Upper lobe of right lung (tissue), 1 donor: ENCODE results near the gene SND1. TPM values are rescaled to one million over a fixed set of nuclear protein-coding genes. Genes with fewer than 3 reads are reported as not detected.

Experiments
- ATAC-seq: fragments of 200-7000 bp; cut with Tn5 transposase; one replicate; pipeline ENCODE4 v1.9.1; 2020; ENCODE audit warnings: mild to moderate bottlenecking, moderate library complexity
- DNase-seq: peaks from one replicate; pipeline ENCODE4 v3.0.0-alpha.2; 2020
- H3K27ac ChIP-seq: fragments of 200-600 bp; one replicate; pipeline ENCODE4 v1.8.0; 2022
- H3K27me3 ChIP-seq: fragments of 200-600 bp; one replicate; pipeline ENCODE4 v1.8.0; 2022; ENCODE audit warnings: mild to moderate bottlenecking
- H3K36me3 ChIP-seq: fragments of 200-600 bp; one replicate; pipeline ENCODE4 v1.8.0; 2022
- H3K4me1 ChIP-seq: fragments of 200-600 bp; one replicate; pipeline ENCODE4 v1.8.0; 2022
- H3K4me3 ChIP-seq: fragments of 200-600 bp; one replicate; pipeline ENCODE4 v1.8.0; 2022; ENCODE audit warnings: mild to moderate bottlenecking
- H3K9me3 ChIP-seq: fragments of 200-600 bp; one replicate; pipeline ENCODE4 v1.8.0; 2022
- CTCF ChIP-seq: fragments of 200-600 bp; IDR thresholded peaks from one replicate; pipeline ENCODE4 v1.8.0; 2022; ENCODE audit warnings: antibody characterized with exemption
- intact Hi-C: fragments of 100-400 bp; cut with DNase I; formaldehyde crosslinking; loops from one replicate; pipeline ENCODE4 v1.11.0; 2022
- total RNA-seq: library from RNA; stranded (reverse); fragmentation: NEBNext Ultra II Directional; extraction: Animal tissue kit (Norgen Biotek cat#: 25700); gene quantifications from one replicate; pipeline ENCODE4 v1.2.1, GENCODE V29; 2021
- donor health status: DM: no; HTN: yes; CAD: no; lungs with severe emphysema.

SND1 gene
- total RNA-seq, 1 donor from 2014 or later, result 150 TPM

- no peaks in the 10 kb centered on the region for H3K27me3 ChIP-seq
- no peak overlapping the region for H3K4me3 ChIP-seq
- no peak for DNase-seq
Observed at GRCh38 chr7:127949769-127950222, 297.8 kb downstream of the SND1 start.

GRCh38 chr7:127950233-127950935 lies 298.4 kb downstream of the SND1 start:
- H3K36me3 ChIP-seq, result no peaks in the 10 kb centered on the region
- H3K27ac ChIP-seq, result no peak overlapping the region
- H3K4me3 ChIP-seq, result no peak overlapping the region
- TF ChIP-seq CTCF, result no peak
- DNase-seq (no peak), ATAC-seq (no peak)
- no peaks in the 10 kb centered on the region for H3K9me3 ChIP-seq
- intact Hi-C loops, result no loop called here
- no peaks in the 10 kb centered on the region for H3K27me3 ChIP-seq
- H3K4me1 ChIP-seq, result peaks cover 22% of the 10 kb centered on the region

More at GRCh38 chr7:127949769-127950222, 297.8 kb downstream of the SND1 start:
- no peaks in the 10 kb centered on the region for H3K36me3 ChIP-seq
- H3K4me1 ChIP-seq, result peaks cover 22% of the 10 kb centered on the region
- no peak for ATAC-seq
- intact Hi-C loops, result no loop called here
- no peaks in the 10 kb centered on the region for H3K9me3 ChIP-seq
- H3K27ac ChIP-seq, result no peak overlapping the region
- TF ChIP-seq CTCF, result no peak

- no peaks in the 10 kb centered on the region for H3K9me3 ChIP-seq
- no peak for DNase-seq
- peaks cover 22% of the 10 kb centered on the region for H3K4me1 ChIP-seq
- no peak for ATAC-seq
- H3K4me3 ChIP-seq, result no peak overlapping the region
- no peak for TF ChIP-seq CTCF
- intact Hi-C loops, result no loop called here
- H3K36me3 ChIP-seq, result no peaks in the 10 kb centered on the region
- no peak overlapping the region for H3K27ac ChIP-seq
- H3K27me3 ChIP-seq, result no peaks in the 10 kb centered on the region
Observed at GRCh38 chr7:127953423-127954356, 301.7 kb downstream of the SND1 start.

GRCh38 chr7:127954357-127954748 lies 302.4 kb downstream of the SND1 start:
- TF ChIP-seq CTCF, result no peak
- no peaks in the 10 kb centered on the region for H3K36me3 ChIP-seq
- H3K4me1 ChIP-seq, result peaks cover 21% of the 10 kb centered on the region
- no peak overlapping the region for H3K4me3 ChIP-seq
- H3K27me3 ChIP-seq, result no peaks in the 10 kb centered on the region
- no peak overlapping the region for H3K27ac ChIP-seq
- no peak for DNase-seq
- H3K9me3 ChIP-seq, result no peaks in the 10 kb centered on the region
- intact Hi-C loops, result no loop called here
- no peak for ATAC-seq

GRCh38 chr7:127955051-127955531 lies 303.1 kb downstream of the SND1 start:
- Histone ChIP-seq H3K36me3 (no peaks in the 10 kb centered on the region), H3K4me3 (no peak overlapping the region), H3K4me1 (peaks cover 14% of the 10 kb centered on the region), H3K27ac (no peak overlapping the region), H3K27me3 (no peaks in the 10 kb centered on the region), H3K9me3 (no peaks in the 10 kb centered on the region)
- DNase-seq (no peak), ATAC-seq (no peak)
- no peak for TF ChIP-seq CTCF
- intact Hi-C loops, result no loop called here
